ENCODE measurements around the gene CCDC15.

DNA sequence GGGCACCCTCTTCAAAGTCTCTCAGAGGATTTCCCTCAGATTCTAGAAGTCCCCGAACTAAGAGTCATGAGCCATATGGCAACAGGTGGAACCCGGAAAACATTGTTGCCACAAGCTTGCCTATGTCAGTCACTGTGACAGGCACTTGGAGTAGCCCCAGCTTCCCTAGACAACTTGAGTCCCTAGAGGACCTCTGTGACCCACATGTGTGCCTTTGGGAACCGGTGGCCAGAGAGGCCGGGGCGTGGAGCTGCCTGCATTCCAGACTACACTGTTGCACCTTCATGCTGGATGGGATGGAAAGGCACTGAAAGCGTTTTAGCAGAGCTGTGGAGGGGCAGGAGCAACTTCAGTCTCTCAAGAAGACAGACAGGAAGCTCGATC lies 121.2 kb downstream of the CCDC15 start:
- no peak for TF ChIP-seq POLR2A (IDR thresholded peaks at IDR 0.05)
- TF ChIP-seq, protein P1, sequence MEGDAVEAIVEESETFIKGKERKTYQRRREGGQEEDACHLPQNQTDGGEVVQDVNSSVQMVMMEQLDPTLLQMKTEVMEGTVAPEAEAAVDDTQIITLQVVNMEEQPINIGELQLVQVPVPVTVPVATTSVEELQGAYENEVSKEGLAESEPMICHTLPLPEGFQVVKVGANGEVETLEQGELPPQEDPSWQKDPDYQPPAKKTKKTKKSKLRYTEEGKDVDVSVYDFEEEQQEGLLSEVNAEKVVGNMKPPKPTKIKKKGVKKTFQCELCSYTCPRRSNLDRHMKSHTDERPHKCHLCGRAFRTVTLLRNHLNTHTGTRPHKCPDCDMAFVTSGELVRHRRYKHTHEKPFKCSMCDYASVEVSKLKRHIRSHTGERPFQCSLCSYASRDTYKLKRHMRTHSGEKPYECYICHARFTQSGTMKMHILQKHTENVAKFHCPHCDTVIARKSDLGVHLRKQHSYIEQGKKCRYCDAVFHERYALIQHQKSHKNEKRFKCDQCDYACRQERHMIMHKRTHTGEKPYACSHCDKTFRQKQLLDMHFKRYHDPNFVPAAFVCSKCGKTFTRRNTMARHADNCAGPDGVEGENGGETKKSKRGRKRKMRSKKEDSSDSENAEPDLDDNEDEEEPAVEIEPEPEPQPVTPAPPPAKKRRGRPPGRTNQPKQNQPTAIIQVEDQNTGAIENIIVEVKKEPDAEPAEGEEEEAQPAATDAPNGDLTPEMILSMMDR (IDR thresholded peaks at IDR 0.05), result no peak
